NT2/D1 (cell line): ENCODE results near the gene NEK10.

ENCODE experiments used
- SUZ12 ChIP-seq: IDR thresholded peaks from 2 replicates; pipeline ENCODE4 v1.6.1; 2011; ENCODE audit not compliant: insufficient read length, insufficient read depth; ENCODE audit errors: extremely low read depth
- YY1 ChIP-seq: IDR thresholded peaks from 2 replicates; pipeline ENCODE4 v1.6.1; 2011; ENCODE audit not compliant: insufficient read length, insufficient read depth
- ZNF274 ChIP-seq: IDR thresholded peaks from 2 replicates; pipeline ENCODE4 v1.6.1; 2011; ENCODE audit warnings: mild to moderate bottlenecking, low read depth, low read length

GRCh38 chr3:27194861-27195483 is 174.2 kb downstream of the NEK10 start:
- no peak for TF ChIP-seq SUZ12
- TF ChIP-seq YY1, result no peak
- TF ChIP-seq ZNF274, result no peak
